ENCODE measurements around the gene RASD1. TPM values are rescaled to one million over a fixed set of nuclear protein-coding genes. Genes with fewer than 3 reads are reported as not detected.

RASD1 gene
- total and polyA plus RNA-seq, 2 experiments from 2014 or later = 3.6 to 3.7 TPM

GRCh38 chr17:17502741-17503565 lies 6.8 kb upstream of the RASD1 start:
- TF ChIP-seq EZH2 (IDR thresholded peaks at IDR 0.05; ENCODE audit: low read depth, unreplicated experiment) (no peak), ZNF331 (CRISPR knock-in tag; IDR thresholded peaks at IDR 0.05; ENCODE audit: low read depth) (no peak), STAT1 (IDR thresholded peaks at IDR 0.05; ENCODE audit: unreplicated experiment) (no peak), CTCF (conservative IDR thresholded peaks at IDR 0.05; ENCODE audit: low read depth in 2 of 2) (no peak), NANOG (IDR thresholded peaks at IDR 0.05; ENCODE audit: borderline replicate concordance) (no peak), ZNF462 (CRISPR knock-in tag; IDR thresholded peaks at IDR 0.05) (no peak), ZNF114 (CRISPR knock-in tag; IDR thresholded peaks at IDR 0.05) (no peak), CREB1 (CRISPR knock-in tag; IDR thresholded peaks at IDR 0.05; ENCODE audit: low read depth) (no peak), EZH2phosphoT487 (IDR thresholded peaks at IDR 0.05; ENCODE audit: unreplicated experiment) (no peak), POLR2AphosphoS5 (IDR thresholded peaks at IDR 0.05; ENCODE audit: low read depth) (no peak), REST (IDR thresholded peaks at IDR 0.05; ENCODE audit: unreplicated experiment) (no peak), ETS1 (IDR thresholded peaks at IDR 0.05) (no peak), JUNB (IDR thresholded peaks at IDR 0.05; ENCODE audit: unreplicated experiment) (no peak)
- ATAC-seq = no peak
- Histone ChIP-seq H2AFZ (no peak overlapping the region), H3K9me2 (ENCODE audit: insufficient read depth) (no peaks in the 10 kb centered on the region), H3K4me1 (ENCODE audit: insufficient read depth) (no peaks in the 10 kb centered on the region), H3K36me3 (ENCODE audit: insufficient read depth) (no peaks in the 10 kb centered on the region), H3K4me2 (no peak overlapping the region), H4K20me1 (replicated peaks; ENCODE audit: insufficient read depth) (no peaks in the 10 kb centered on the region; the same call in 1 of the 2 replicates), H3F3A (replicated peaks; ENCODE audit: low read depth) (no peaks in the 10 kb centered on the region), H3K27ac (ENCODE audit: low read depth) (no peak overlapping the region), H3K79me2 (replicated peaks; ENCODE audit: insufficient read depth) (no peaks in the 10 kb centered on the region), H3K4me3 (no peak overlapping the region), H3K27me3 (ENCODE audit: insufficient read depth) (no peaks in the 10 kb centered on the region)
- Mint-ChIP-seq H3K4me3 (no peak overlapping the region), H3K36me3 (ENCODE audit: low read depth) (no peaks in the 10 kb centered on the region; the same call in 2 of the 3 replicates), H3K27ac (no peak overlapping the region), H3K9me3 (no peaks in the 10 kb centered on the region), H3K4me1 (peaks cover 6% of the 10 kb centered on the region), H3K27me3 (ENCODE audit: insufficient read depth, low read depth, poor library complexity) (peaks cover 10% of the 10 kb centered on the region)
- DNase-seq (ENCODE audit: low spot score) = no peak
